Measurements from ENCODE around the gene CD19.

The CD19 gene

DNA sequence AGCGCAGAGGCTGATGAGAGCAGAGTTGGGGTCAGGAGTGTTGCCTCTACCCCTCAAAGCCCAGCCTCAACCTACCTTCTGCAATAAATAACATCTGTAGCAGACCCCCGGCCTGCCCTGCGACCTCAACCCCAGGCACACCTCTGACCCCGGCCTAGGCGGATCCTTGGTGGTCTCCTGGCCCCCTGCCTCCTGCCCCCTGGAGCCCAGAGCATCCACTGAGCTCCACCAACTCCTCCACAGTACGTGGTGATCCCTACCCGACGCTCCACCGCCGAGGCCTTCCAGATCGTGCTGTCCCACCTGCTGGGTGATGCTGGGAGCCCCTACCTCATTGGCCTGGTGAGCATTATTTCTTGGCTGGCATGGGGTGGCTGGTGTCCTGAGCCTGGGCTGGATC lies 51.2 kb downstream of the CD19 start:
- DNase-seq (ENCODE audit: low read depth): no peak

- DNase-seq (ENCODE audit: low read depth): no peak
These were observed 51.9 kb downstream of the CD19 start for GRCh38 chr16:28983644-28984043.

GRCh38 chr16:28984091-28984490 lies 52.3 kb downstream of the CD19 start:
- DNase-seq (ENCODE audit: low read depth): no peak

GRCh38 chr16:28984619-28985135 lies 52.9 kb downstream of the CD19 start, which contains the start of gene LAT:
Gene LAT, plus strand, starts transcription at chr16:28985052. Its CDS starts 366 bp downstream, at chr16:28985418.
- peak; percentile 76 for DNase-seq (ENCODE audit: low read depth)

- DNase-seq (ENCODE audit: low read depth): no peak
These were observed 53.7 kb downstream of the CD19 start for GRCh38 chr16:28985211-28986041.

- DNase-seq (ENCODE audit: low read depth): no peak
These were observed 54.3 kb downstream of the CD19 start for GRCh38 chr16:28986046-28986445.

DNA sequence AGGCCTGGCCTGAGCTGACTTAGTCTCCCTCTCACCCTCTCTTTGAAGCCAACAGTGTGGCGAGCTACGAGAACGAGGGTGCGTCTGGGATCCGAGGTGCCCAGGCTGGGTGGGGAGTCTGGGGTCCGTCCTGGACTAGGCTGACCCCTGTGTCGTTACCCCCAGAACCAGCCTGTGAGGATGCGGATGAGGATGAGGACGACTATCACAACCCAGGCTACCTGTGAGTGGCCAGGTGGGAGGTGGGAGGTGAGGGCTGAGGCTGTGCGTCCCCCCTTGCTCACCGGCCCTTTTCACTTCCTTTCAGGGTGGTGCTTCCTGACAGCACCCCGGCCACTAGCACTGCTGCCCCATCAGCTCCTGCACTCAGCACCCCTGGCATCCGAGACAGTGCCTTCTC lies 54.7 kb downstream of the CD19 start:
- no peak for DNase-seq (ENCODE audit: low read depth)

DNA sequence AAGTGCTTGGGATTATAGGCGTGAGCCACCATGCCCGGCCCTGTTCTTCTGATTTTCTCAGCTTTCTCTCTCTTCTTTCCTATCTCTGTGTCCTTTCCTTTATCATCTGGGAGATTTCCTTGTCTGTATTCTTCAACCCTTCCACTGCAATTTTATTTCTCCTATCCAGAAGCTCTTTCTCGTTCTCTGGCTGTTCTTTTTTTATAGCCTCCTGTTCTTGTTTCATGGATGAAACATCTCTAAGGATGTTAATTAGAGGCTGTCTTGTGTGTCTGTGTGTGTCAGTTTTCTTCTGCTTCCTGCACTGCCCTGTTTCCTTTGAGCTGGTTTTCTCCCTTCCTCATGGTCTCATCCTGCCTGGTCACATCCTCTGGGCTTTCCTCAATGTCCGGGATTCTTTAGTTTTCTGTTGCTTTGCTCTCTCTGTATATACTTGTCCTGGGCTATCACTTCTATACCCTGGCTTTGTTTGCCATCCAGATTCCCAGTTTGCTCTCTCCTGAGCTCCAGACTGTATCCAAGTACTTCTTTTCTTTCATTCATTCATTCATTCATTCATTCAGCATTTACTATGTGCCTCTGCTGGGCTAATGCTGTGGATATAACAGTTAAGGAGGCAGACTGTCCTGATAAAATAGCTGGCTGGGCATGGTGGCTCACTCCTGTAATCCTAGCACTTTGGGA lies 55.5 kb downstream of the CD19 start:
- no peak for DNase-seq (ENCODE audit: low read depth)

All from stimulated activated CD8-positive, alpha-beta memory T cell treated with anti-CD3 and anti-CD28 coated beads, Interleukin-12 subunit alpha, Interleukin-12 subunit beta, amount 100 ng/mL, for 4 hours (primary cell).